Body of pancreas (tissue), 4 donors: Measurements from ENCODE around the gene PCSK5.

Experiments used
- CTCF ChIP-seq, 7 experiments: fragments of 450-650 bp in 4 of 7; fragments of 200-600 bp in 3 of 7; sonication (generic) in 3 of 7; IDR thresholded peaks; one replicate each; pipeline ENCODE4 v1.5.1; 2016 to 2019; ENCODE audit warnings: antibody characterized with exemption in 7 of 7
- POLR2A ChIP-seq, 3 donors: fragments of 450-650 bp; IDR thresholded peaks; one replicate each; pipeline ENCODE4 v1.6.1; 2016; ENCODE audit warnings: antibody characterized with exemption in 3 of 3, mild to moderate bottlenecking in 2 of 3

GRCh38 chr9:76215066-76215465 lies 324.6 kb downstream of the PCSK5 start:
- TF ChIP-seq CTCF (IDR thresholded peaks at IDR 0.05) = no peak
- TF ChIP-seq POLR2A (IDR thresholded peaks at IDR 0.05) = no peak
